Measurements from ENCODE around the gene INPP4B.

Gene INPP4B

DNA sequence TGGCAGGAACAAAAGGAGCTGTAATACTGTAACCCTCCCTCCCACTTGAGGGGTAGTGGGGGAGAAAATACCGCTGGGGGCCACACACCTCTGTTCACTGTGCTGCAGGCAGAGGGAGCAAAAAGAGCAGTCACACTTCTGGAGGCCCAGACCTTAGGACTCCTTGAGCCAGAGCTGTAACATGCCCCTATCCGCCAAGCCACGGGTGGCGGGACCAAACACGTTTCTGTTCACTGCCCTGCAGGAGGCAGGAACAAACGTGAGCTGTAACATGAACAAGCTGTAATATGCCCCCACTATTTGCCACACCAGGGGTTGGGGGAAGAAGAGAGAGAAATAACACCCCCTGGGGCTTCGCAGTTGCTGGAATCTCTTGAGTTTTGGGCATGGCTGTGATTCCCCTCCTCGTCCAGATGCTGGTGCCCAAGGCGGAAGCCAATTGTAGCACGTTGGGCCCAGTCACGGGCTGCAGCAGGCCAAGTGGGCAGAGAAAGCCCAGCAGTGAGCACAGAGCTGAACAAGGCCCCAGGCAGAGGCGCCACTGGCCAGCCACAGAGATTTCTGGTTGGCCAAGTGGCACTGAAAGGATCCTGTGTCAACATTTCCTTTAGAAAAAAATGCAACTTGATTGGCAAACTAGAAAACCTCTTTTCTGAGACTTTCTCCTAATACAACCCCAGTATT is 509.7 kb downstream of the INPP4B start:
- TF ChIP-seq, protein P1, sequence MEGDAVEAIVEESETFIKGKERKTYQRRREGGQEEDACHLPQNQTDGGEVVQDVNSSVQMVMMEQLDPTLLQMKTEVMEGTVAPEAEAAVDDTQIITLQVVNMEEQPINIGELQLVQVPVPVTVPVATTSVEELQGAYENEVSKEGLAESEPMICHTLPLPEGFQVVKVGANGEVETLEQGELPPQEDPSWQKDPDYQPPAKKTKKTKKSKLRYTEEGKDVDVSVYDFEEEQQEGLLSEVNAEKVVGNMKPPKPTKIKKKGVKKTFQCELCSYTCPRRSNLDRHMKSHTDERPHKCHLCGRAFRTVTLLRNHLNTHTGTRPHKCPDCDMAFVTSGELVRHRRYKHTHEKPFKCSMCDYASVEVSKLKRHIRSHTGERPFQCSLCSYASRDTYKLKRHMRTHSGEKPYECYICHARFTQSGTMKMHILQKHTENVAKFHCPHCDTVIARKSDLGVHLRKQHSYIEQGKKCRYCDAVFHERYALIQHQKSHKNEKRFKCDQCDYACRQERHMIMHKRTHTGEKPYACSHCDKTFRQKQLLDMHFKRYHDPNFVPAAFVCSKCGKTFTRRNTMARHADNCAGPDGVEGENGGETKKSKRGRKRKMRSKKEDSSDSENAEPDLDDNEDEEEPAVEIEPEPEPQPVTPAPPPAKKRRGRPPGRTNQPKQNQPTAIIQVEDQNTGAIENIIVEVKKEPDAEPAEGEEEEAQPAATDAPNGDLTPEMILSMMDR (IDR thresholded peaks at IDR 0.05; ENCODE audit: control insufficient read depth, insufficient read depth, low read depth, low read length, missing control alignments): no peak

DNA sequence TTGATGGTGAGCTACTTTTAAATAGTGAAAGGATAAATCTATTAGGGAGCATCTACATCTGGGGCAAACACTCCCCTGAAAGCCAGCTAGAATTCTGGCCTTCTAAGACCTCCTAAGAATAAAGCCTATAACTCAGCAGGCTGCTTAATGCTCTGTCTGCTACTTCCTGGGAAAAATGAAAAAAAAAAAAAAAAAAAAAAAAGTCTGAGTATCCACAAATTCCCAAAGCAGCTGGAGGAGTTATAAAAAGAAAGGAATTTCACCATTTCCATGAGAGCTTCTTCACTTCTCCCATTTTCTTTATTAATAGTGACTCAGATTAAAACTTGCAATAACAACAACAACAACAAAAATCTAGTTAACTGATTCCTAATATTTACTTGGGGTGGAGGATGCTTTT is 511.2 kb downstream of the INPP4B start:
- DNase-seq (ENCODE audit: low read depth): no peak
- no peak overlapping the region for H3K4me3 ChIP-seq (ENCODE audit: control insufficient read depth, low read depth, low read length)
- TF ChIP-seq, protein P1 (IDR thresholded peaks at IDR 0.05; ENCODE audit: control insufficient read depth, insufficient read depth, low read depth, low read length, missing control alignments): no peak

More for the DNA sequence above, 509.7 kb downstream of the INPP4B start:
- DNase-seq (ENCODE audit: low read depth): no peak
- H3K4me3 ChIP-seq (ENCODE audit: control insufficient read depth, low read depth, low read length): no peak overlapping the region

DNA sequence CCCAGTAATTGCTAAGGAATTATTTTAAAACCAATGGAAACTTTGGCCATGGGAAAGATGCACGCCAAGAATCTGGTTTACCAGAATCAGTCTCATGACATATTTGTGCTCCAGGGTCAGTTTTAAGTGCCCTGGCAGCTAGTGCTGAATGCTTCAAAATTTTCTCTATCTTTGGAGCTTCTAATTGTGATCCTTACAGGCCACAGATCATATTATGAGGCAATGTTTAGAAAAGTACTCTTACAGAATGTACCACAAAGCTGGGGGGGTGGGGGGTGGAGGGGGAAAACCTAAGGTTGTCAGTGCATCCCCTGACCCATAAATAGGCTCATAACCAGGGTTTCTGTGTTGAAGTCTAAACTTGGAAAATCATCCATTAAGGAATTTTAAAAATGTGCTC is 514.5 kb downstream of the INPP4B start:
- TF ChIP-seq, protein P1 (IDR thresholded peaks at IDR 0.05; ENCODE audit: control insufficient read depth, insufficient read depth, low read depth, low read length, missing control alignments): no peak
- H3K4me3 ChIP-seq (ENCODE audit: control insufficient read depth, low read depth, low read length): no peak overlapping the region
- DNase-seq (ENCODE audit: low read depth): peak; percentile 63

DNA sequence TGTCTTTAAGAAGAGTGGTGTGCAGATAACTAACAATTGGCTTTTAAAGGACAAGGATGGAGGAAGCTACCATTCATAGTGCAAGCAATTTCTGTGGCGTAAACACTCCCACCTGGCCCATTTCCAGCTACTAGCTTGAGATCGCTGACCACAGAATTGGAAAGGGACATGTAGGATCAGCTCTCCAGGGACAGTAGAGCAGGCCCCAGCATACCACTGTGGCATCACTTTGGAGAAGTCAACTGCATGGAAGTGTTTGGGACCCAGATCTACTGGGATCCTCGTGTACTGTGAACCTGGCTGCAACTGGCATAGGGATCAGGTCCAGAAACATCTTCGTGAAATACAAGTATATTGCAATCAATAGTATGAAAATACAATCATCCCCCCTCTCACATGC is 515.0 kb downstream of the INPP4B start:
- no peak overlapping the region for H3K4me3 ChIP-seq (ENCODE audit: control insufficient read depth, low read depth, low read length)
- DNase-seq (ENCODE audit: low read depth): no peak
- TF ChIP-seq, protein P1 (IDR thresholded peaks at IDR 0.05; ENCODE audit: control insufficient read depth, insufficient read depth, low read depth, low read length, missing control alignments): no peak

DNA sequence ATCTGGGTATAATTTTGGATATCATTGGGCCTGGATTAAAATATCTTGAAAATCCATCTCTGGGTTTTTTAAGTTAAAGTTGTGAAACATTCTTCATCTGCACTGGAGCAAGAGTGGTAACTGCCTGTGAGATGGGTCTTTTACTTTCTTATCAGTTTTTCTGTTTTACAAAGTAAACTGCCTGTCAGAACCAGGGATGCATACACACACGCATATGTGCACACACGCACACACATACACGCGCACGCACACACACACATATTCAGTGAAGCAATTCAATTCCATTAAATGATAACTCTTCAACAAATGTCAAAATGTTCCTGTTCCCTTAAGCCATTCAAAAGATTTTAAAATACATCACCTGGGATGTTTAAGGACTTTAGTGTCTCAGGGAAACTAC is 515.8 kb downstream of the INPP4B start:
- H3K4me3 ChIP-seq (ENCODE audit: control insufficient read depth, low read depth, low read length): no peak overlapping the region
- DNase-seq (ENCODE audit: low read depth): no peak
- TF ChIP-seq, protein P1 (IDR thresholded peaks at IDR 0.05; ENCODE audit: control insufficient read depth, insufficient read depth, low read depth, low read length, missing control alignments): no peak

DNA sequence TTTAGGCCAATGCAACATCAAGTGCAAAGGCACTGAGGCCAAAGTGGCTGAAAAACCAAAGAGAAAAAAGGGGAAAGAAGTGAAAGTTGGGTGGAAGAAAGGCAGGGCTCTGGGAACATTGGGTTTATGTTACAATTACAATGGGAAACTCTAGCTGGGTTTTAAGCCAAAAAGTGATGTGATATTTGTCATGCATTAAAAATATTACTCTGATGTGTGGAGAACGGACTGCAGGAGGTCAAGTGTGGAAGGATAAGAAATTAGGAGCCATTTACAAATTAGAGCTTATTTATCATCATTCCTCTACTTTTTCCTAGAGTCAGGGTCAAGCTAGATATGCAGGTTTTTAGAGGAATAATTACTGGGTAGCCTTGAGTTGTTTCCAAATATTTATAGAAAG is 516.8 kb downstream of the INPP4B start:
- TF ChIP-seq, protein P1 (IDR thresholded peaks at IDR 0.05; ENCODE audit: control insufficient read depth, insufficient read depth, low read depth, low read length, missing control alignments): no peak
- no peak overlapping the region for H3K4me3 ChIP-seq (ENCODE audit: control insufficient read depth, low read depth, low read length)
- DNase-seq (ENCODE audit: low read depth): no peak

Data from AG09309 (cell line).